ENCODE data around the gene TMEFF2.

TMEFF2 gene

DNA sequence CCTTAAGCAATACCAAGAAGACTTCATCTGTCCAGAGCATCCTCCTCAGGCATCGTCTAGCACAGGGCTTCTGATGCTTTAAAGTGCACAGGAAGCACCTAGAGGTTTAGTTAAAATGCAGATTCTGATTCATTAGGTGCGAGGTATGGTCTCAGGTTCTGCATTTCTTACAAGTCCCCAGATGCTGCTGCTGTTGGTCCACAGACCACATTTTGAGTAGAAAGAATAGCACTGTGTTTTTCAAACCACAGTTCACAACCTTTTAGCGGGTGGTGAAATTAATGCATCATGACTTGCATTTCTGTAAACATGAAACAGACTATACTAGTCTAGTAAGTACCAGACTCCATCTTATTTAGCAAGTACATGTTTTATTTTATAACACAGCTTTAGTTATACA lies 134.6 kb downstream of the TMEFF2 start:
- DNase-seq, result no peak

DNA sequence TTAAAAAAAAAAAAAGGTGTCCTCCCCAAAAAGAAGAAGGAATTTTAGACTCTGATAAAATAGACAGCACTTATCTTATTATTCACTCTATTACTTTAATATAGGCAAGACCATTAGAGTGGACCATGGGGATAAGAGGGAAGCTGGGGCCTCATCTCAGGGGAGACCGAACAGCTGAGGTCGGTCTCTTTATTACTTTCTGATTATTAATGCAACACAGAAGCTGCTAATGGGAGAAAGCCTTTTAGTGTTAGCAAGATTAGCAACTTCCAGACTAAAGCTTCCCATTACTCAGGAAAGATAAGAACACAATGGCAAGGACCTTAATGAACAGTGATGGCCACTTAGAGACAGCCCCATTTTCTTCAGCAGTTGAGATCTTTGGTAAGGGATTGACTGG lies 135.5 kb downstream of the TMEFF2 start:
- DNase-seq, result no peak

DNA sequence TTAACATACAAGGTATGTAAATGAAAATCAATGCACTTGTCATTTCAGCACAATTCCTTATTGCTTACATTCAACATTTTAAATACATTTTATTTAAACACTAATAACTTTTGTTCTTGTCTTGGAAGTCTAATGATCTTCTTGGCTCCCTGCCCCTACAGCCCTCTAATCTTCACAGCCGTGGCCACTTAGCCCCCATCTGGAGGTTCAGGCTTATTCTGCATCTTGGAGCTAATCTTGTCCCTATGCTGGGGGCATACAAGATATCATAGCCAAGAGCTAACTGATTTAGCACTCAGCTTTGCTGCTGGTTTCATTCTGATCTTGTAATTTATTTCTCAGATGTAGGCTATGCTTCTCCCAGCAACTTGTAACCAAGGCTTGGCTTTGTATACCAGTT lies 140.8 kb downstream of the TMEFF2 start:
- DNase-seq, result no peak

DNA sequence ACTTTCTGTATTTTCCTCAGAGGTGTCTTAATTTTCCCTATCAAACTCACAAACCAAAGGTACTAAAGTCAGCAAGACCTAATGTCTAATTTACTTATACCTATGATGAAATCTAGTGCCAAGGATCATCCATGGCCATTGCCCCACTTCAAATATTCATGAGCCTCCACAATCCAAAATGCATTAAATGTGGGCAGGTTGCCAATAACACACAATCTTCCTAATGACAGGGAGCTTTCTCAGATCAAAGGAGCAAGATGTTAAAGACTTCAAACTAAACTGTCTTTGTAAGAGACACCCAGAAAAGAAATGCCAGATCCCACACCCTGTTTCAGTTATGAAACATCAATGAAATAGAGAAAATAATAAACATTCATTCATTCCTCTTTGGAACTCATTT lies 143.2 kb downstream of the TMEFF2 start:
- no peak for DNase-seq

DNA sequence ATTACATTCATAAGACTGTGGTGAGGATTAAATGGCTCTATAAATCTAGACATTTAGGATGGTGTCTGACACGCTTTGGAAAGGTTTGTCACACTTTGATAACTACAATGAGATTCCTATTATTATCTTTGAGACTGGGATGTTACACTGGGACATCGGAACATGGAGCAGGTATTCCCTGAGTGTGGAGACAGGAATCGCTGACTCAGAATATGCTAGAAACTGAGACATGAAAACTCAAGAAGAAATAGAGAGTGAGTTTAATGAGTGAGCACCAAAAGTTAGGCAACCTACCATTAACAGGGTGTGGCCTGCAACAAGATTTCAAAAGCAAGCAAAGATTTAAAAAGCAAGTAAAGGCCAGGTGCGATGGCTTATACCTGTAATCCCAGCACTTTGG lies 145.4 kb downstream of the TMEFF2 start:
- DNase-seq, result no peak

DNA sequence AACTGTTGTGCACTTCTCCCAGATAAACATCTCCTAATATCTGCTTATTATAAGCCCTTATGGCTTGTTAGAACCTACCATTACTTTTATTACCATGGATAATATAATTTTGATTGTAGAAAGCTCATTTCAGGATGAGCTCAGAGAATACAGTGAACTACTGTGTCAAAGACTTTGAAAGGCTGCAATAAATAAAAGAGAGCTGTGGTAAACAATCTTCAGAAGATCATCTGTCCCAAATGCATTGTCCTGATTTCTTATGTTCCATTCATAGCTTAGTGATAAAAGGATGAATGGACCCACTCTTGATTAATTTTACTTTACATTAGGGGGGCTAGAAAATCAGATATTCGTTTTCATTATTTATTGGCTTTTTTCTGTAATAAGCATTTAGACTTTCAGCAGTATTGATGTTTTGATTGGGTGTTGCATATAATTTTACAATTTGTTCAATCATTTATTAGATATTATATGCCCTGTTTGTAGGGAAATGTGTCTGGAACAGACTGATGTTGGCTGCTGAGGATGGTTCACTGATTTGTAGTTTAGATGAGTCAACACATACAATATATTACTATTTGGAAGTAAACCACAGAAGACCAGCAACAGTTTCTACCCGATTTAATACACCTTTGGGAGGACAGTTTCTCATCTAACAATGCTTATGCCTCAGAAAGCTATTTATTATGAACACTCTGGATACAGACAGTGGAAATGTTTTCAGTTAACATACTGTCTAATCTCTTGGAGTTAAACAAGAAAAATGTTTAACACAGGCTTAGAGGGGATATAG lies 147.2 kb downstream of the TMEFF2 start:
- no peak for DNase-seq

DNA sequence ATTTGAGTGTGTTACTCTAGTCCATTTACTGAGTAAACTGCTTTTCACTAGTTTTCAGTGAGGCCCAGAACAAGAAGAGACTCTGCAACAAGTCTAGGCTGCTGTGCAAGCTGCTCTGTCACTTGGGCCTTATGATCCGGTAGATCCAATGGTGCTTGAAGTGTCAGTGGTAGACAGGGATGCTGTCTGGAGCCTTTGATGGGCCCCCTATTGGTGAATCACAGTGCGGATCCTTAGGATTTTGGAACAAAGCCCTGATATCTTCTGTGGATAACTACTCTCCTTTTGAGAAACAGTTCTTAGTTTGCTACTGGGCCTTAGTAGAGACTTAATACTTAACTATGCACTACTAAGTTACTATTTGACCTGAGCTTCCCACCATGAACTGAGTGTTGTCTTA lies 150.2 kb downstream of the TMEFF2 start:
- no peak for DNase-seq

DNA sequence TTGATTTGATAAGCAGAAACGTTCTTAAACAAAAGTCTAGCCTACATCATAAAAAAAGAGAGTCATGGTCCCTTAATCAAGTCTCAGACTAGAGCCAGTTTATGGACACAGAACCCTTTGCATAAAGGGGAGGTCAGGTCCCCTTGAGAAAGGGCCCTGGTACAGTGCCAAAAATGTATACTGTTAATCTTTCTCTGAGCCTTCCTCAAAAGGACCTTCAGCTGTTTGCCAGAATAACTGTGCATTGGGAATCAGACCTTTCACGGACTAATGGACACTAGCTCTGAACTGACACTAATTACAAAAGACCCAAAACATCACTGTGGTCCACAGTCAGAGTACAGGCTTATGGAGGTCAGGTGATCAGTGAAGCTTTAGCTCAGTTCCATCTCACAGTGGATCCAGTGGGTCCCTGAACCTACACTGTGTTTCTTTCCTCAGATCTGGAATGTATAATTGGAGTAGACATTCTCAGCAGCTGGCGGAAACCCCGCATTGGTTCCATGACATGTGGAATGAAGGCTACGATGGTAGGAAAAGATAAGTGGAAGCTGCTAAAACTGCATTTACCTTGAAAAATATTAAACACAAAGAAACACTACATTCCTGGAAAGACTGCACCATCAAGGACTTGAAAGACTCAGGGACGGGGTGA lies 151.4 kb downstream of the TMEFF2 start:
- DNase-seq, result no peak

DNA sequence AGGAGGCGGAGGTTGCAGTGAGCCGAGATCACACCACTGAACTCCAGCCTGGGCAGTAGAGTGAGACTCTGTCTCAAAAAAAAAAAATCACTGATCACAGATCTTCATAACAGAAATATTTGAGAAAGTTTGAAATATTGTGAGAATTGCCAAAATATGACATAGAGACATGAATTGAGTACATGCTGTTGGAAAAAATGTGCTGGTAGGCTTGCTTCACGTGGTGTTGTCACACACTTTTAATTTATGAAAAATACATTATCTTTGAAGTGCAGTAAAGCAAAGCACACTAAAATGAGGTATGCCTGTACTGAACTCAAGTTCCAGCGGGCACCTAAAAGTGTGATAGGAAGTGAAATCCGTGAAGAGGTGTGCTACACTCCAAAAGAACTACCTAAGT lies 152.6 kb downstream of the TMEFF2 start:
- no peak for DNase-seq

DNA sequence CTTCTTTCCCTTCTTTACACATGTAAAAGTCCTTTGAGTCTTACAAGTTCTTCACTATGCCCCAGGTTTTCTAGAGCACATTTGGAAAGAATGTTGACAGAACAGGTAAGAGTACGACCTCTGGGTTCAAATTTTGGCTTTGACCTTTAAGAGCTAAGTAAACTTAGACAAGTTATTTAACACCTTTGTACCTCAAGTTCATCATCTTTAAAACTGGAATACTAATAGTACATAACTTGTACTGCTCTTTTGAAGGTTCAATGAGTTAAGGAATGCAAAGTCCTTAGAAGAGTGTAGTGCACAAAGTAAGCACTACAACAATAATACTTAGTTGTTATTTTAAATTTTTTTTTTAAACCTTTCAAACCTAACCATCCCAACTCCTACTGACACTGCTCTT lies 156.6 kb downstream of the TMEFF2 start:
- DNase-seq, result no peak

DNA sequence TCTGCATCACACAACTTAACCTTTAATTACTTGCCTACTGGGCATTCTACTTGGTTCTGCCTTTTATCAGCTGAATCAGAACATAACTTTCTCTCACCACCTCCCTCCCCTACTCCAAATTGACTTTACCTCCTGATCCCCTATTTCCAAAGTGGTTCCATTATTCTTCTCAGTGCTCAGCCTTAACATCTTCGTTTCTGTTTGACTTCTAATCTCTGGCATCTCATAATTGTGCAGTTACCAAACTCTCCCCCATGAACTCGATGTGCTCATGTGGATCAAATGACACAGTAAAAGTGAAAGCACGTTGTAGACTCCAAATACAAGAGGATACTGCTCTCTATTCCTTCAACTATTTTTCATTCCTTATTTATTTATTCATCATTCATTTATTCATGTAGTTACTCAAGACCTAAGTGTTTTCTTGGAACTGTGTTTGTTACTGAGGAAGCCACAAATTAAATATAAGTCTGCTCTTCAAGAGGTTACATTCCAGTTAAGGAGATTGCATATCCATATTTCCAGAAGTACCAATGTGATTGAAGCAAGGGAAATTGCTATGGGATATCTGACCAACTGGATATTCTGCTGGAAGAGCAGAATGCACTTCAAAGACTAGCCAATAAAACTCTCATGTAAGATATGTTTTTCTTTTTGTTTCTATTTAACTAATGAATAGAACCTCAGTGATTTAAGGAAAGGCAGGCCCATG lies 158.8 kb downstream of the TMEFF2 start:
- no peak for DNase-seq

DNA sequence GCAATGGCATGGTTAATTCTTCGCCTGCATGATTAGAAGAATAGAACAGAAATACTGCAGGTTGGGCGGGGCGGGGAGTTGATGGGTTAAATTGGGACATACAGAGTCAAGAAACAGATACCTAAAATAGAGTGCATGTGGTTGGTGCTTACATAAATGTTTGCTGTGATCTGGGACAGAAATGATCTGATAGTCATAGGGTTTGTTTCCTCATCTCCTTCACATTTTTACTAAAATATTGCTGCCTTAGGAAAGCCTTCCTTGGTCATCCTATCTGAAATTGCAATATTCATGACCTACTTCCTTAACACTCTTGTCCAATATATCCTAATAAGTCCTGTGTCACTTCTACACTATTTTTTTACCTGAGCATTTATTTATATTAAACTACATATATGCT lies 163.9 kb downstream of the TMEFF2 start:
- no peak for DNase-seq

DNA sequence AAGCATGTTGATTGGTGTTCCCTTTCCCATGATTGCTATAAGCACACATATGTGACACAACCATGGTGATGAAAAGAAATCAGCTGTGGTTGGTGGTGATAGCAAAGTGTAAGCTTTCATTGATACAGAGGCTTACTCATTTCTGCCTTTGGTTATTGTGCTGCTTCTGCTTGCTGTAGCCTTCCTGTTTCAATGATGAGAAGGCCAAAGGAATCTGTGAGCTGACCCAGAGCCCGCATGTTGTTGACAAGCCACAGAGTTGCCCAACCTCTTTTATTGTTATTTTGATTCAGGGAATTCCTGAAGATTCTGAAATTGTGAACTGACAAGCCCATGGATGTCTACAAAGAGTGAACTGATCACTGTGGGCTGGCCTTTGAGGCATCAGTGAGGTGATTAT lies 164.4 kb downstream of the TMEFF2 start:
- no peak for DNase-seq

DNA sequence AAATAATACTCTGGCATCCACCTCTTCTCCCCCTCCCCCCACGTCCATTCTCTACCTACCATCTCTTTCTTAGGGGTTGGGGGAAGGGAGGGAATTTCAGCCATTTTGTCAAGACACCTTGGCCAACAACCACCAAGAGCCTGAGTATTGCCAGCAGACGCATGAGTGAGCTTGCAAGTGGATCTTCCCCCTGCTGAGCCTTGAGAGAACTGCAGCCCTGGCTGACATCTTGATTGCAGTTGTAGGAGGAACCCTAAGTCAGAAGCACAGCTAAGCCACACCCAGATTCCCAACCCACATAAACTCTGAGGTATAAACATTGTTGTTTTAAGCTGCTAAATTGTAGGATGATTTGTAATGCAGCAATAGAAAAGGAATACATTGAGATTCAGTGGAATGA lies 165.6 kb downstream of the TMEFF2 start:
- DNase-seq, result no peak

DNA sequence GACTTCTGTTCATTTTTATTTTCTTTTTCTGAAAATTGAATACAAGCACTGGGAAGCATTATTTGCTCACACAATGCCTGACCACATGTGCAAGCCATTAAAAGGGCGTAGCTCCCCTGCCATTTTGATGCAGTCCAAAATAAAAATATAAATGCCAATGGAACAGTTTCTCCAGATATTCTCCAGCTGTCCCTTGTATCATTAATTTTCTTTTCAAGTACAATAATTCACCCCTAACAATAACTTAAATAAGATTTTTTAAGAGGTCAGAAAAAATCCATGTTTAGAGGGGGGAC lies 168.0 kb downstream of the TMEFF2 start:
- DNase-seq, result no peak

DNA sequence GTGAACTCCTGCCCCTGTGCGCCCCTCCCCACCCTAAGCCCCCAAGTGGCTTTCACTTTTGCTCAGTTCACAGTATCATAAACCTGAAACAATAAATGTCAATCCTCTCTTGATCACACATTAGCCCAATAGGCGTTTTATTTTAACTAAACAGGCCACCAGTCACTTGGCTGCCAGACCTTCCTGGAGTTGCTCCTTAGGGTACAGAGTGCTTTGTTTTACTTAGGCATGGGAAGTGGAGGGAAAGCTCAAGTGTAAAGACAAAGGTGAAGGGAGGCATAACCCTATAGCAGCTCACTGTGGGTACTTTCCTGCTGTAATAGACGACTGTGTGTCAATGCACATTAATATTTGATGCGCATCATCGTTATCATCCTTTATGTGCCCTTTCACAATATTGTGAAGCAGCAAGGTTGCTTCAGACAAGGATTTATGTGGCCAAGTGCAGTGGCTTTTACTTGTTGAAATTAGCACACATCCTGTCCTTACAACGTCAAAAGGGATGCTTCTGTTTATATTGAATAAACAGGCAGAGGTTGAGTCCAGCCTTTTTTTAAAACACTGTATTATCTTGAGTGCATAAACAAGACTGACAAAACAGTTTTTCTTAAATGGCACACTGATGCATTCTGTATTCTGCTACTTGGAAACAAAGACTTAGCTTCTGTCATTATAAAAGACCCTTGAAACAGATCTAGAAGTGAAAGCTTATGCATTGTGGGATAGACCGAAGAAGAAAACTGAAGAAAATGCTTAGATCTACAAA lies 168.5 kb downstream of the TMEFF2 start:
- DNase-seq, result no peak

DNA sequence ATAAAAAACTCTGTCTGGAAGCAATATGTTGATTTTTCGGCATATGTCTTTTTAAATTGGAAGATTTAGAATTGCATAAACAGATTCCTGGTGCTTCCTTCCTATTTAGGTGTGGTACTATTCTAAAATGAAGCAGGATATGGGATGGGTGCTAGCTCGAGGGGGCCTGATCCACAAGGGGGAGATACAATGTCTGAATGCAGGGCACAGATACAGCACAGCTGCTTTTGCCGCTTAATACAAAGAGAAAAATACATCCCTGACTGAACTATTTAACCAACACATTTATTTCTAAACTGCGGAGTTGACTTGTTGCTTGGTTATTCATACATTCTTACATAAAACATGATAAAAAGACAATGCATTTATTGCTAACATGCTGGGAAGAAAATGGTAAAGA lies 169.1 kb downstream of the TMEFF2 start:
- DNase-seq, result no peak

DNA sequence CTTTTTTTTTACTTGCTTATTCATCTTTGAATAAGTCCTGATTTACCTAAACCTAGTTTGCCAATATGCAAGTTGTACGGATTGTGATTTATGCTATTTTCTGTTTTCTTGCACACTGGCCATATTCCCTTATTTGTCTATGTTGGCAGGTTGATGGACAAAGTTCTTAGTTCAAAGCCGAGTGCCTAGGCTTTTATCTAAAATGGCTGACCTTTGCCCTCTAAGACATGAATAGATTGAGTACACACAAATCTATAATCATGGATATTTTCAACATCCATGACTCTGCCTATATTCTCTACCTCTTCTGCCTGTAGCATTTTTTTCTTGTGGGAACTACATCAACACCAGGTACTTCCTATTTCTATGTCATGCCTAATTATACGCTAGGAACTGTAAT lies 171.7 kb downstream of the TMEFF2 start:
- no peak for DNase-seq

DNA sequence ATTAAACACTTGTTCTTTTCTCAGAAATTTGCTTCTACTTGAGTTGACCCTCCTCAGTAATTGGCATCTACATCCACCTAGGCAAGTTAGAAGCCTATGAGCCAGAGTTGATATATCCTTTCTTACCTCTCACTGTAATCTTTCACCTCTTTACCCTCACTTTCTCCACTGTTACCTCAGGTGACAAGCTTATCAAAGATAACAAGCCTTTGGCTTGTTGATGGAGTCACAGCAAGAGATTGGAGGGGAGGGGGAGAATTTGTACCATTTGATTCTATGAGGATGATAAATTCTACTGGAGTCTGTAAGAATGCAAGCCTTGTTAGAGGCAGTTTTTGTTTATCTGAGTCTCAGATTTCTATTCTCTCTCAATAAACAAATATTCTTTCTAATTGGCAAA lies 176.9 kb downstream of the TMEFF2 start:
- DNase-seq, result no peak

DNA sequence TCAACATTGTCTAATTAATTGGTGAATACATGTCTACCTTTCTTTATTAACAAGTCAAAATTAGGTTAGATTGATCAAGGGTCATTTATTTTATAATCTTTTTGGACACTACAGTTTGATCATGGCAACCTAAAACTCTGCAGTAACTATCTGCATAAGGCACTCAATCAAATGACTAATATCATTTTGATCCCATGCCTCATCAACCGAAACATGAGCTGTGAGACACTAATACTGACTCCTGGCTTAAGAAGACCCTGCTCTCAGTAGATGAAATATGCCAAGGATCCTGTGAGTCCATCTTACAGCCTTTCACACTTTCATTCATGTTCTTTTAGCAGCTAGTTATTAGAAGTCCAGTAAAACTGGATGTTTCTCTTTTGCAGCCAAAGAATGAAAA lies 178.5 kb downstream of the TMEFF2 start:
- no peak for DNase-seq

DNA sequence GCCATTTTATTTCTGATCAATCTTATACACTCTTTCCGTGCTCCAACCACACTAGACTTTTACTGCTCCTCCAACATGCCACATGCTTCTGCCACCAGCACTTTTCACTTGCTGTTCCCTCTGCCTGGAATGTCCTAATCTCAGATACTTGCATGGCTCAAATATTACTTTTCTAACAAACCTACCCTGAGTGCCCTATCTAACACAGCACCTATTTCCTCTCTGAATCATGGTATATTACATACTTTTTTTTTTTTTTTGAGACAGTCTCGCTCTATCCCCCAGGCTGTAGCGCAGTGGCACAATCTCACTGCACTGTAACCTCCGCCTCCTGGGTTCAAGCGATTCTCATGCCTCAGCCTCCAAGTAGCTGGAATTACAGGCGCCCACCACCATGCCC lies 181.5 kb downstream of the TMEFF2 start:
- DNase-seq, result no peak

DNA sequence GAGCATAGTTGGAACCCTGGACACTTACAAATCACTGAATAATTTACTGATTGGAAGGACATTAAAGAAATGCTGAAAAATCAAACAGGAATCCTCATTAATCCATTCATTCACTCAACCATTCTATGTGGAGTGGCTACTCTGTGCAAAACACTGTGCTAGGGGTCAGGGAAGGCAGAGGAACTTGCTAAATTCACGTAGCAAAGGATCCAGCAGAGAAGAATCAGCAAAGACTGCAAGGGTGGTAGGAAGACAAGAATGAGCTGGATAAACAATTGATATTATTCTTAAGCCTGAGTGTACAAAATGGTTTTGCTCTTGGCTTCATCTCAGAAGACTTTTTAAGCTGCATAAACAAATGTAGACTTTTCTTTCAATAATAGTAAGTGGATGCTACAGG lies 183.5 kb downstream of the TMEFF2 start:
- no peak for DNase-seq

DNA sequence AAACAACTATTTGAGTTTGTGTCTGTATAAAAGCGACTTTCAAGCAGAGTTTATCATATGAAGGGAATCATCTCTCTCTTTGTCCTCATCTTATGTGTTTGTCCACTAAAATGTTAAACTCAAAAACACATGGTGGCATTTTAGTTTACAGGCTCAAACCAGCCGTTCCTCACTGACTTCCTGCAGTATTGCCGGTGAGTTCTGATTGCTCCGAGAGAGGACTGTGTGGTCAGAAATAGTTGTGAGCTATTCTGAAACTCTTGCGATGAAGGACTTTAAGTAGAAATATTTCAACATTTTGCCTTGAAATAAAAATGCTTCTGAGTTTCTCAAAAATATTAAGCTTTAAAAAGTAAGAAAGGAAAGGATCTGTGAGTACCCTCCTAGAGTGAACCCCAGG lies 184.7 kb downstream of the TMEFF2 start:
- no peak for DNase-seq
